Karpas-422 (cell line): Measurements from ENCODE around the gene RPA1. TPM values are rescaled to one million over a fixed set of nuclear protein-coding genes. Genes with fewer than 3 reads are reported as not detected.
A peak's percentile ranks its signal among the peaks of the same experiment; 100 is the strongest.
"Not testable (repeated sequence)": the region's sequence is repeated elsewhere in the genome, so short reads cannot be mapped to it uniquely, and the experiment has no call there.

Experiments
- DNase-seq: peaks from one replicate; pipeline ENCODE4 v3.0.0-alpha.2; 2015
- H2AFZ ChIP-seq: fragments of 200-600 bp; sonication (generic); 2 replicates; pipeline ENCODE4 v1.6.1; 2014; ENCODE audit warnings: antibody characterized with exemption, low read length, mixed read lengths
- H3K27ac ChIP-seq: fragments of 200-600 bp; sonication (generic); 2 replicates; pipeline ENCODE4 v1.5.1; 2014; ENCODE audit warnings: mild to moderate bottlenecking, low read length, moderate library complexity
- H3K27me3 ChIP-seq: fragments of 200-600 bp; sonication (generic); 2 replicates; pipeline ENCODE4 v1.6.1; 2014; ENCODE audit warnings: low read length, mixed read lengths
- H3K36me3 ChIP-seq: fragments of 200-600 bp; sonication (generic); 2 replicates; pipeline ENCODE4 v1.6.1; 2014; ENCODE audit warnings: low read length, mixed read lengths; ENCODE audit not compliant: insufficient read depth
- H3K4me1 ChIP-seq: fragments of 200-600 bp; sonication (generic); 2 replicates; pipeline ENCODE4 v1.6.1; 2014; ENCODE audit warnings: mild to moderate bottlenecking, low read length, mixed read lengths
- H3K4me2 ChIP-seq: fragments of 200-600 bp; sonication (generic); 2 replicates; pipeline ENCODE4 v1.6.1; 2014; ENCODE audit warnings: low read length, low read depth, mild to moderate bottlenecking; ENCODE audit not compliant: poor library complexity, severe bottlenecking
- H3K4me3 ChIP-seq: fragments of 200-600 bp; sonication (generic); 2 replicates; pipeline ENCODE4 v1.5.1; 2014; ENCODE audit warnings: mild to moderate bottlenecking, antibody characterized with exemption, low read length, mixed read lengths
- H3K79me2 ChIP-seq: fragments of 200-600 bp; sonication (generic); 2 replicates; pipeline ENCODE4 v1.6.1; 2014; ENCODE audit warnings: mild to moderate bottlenecking, low read length, mixed read lengths
- H3K9ac ChIP-seq: fragments of 200-600 bp; sonication (generic); 2 replicates; pipeline ENCODE4 v1.6.0; 2014; ENCODE audit warnings: low read length
- H3K9me2 ChIP-seq: fragments of 200-600 bp; sonication (generic), shearing (Covaris generic); replicated peaks from 2 replicates; pipeline ENCODE4 v1.6.0; 2014; ENCODE audit warnings: mild to moderate bottlenecking, low read length, moderate library complexity; ENCODE audit not compliant: insufficient read depth
- H3K9me3 ChIP-seq: fragments of 300-700, 200-600 bp; sonication (generic); 2 replicates; pipeline ENCODE4 v1.6.1; 2014; ENCODE audit warnings: low read length, mixed read lengths
- H4K20me1 ChIP-seq: fragments of 200-600 bp; sonication (generic); 2 replicates; pipeline ENCODE4 v1.6.1; 2014; ENCODE audit warnings: mild to moderate bottlenecking, antibody characterized with exemption, low read length, low read depth; ENCODE audit not compliant: insufficient read depth
- total RNA-seq: library from RNA; depleted of rRNA; stranded (reverse); fragments of >200 nt; shearing (Covaris generic); gene quantifications from 2 replicates; pipeline ENCODE4 v1.2.3, GENCODE V29; 2014; ENCODE audit warnings: low replicate concordance

The RPA1 gene
- total RNA-seq, 1 experiment from 2014 or later, result 40.4 TPM

DNA sequence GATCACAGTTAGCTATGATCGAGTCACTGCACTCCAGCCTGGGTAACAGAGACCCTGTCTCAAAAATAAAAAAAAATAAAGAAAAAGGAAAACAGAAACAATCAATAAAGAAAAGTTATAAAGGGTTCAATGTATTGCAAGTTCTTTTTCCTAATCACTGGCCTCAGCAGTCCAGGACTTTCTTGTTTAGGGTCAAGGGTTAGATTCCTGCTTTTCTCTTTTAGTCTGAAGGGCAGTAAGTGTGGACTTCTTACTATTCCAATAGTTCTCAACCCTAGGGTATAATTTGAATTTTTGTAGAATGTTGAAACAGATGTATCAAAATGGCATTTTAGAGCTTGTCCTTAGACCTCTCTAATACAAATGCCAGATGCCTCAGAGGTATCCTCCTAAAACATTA lies 27.4 kb upstream of the RPA1 start:
- no peak for DNase-seq
- Histone ChIP-seq H4K20me1 (no peaks in the 10 kb centered on the region), H3K36me3 (peaks cover 20% of the 10 kb centered on the region), H3K27me3 (no peaks in the 10 kb centered on the region), H3K27ac (no peak overlapping the region), H2AFZ (no peak overlapping the region), H3K9me3 (no peaks in the 10 kb centered on the region), H3K9me2 (no peaks in the 10 kb centered on the region), H3K79me2 (peaks cover 18% of the 10 kb centered on the region; the same call in 1 of the 2 replicates), H3K4me2 (no peak overlapping the region), H3K9ac (no peak overlapping the region), H3K4me3 (no peak overlapping the region), H3K4me1 (peaks cover under 1% of the 10 kb centered on the region; the same call in 1 of the 2 replicates)

DNA sequence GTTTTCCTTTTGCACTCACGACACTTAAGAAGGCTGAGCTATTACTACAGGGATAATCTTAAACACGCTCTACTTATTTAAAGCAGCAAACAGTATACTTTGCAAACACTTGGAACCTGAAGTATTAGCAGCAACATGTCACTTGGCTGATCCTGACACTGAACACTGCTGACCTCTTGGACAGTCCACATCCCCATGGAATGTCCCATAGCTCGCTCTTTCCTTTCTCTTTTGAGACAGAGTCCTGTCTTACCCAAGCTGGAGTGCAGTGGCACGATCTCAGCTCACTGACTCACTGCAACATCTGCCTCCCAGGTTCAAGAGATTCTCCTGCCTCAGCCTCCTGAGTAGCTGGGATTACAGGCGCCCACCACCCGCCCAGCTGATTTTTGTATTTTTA lies 26.5 kb upstream of the RPA1 start:
- peaks cover 20% of the 10 kb centered on the region for H3K36me3 ChIP-seq

DNA sequence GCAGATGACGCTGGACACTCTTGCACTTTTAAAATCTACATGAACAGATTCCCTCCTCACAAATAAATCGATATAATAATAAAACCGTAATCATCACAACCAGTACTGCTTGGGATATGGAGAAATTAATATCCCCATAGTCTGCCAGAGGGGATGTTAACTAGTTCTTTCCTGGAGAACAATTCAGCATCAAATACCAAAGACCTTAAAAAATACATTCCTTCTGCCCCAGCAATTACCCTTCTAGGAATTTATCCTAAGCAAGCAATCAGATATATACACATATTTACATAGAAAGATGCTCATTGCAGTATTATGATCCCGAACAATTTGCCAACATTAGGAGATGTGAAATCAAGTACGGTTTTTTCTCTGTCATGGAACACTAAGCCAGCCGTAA lies 21.9 kb upstream of the RPA1 start:
- H3K27ac ChIP-seq, result no peak overlapping the region
- H3K79me2 ChIP-seq, result peaks cover 17% of the 10 kb centered on the region
- no peak overlapping the region for H3K9ac ChIP-seq
- no peak for DNase-seq
- H2AFZ ChIP-seq, result no peak overlapping the region
- no peak overlapping the region for H3K4me2 ChIP-seq
- H3K4me1 ChIP-seq, result no peaks in the 10 kb centered on the region
- peaks cover 6% of the 10 kb centered on the region; the same call in 1 of the 2 replicates for H3K36me3 ChIP-seq
- H3K27me3 ChIP-seq, result no peaks in the 10 kb centered on the region
- H3K4me3 ChIP-seq, result no peak overlapping the region
- no peaks in the 10 kb centered on the region for H3K9me3 ChIP-seq
- no peaks in the 10 kb centered on the region for H3K9me2 ChIP-seq
- H4K20me1 ChIP-seq, result no peaks in the 10 kb centered on the region

More for the DNA sequence above, 26.5 kb upstream of the RPA1 start:
- no peak overlapping the region for H3K27ac ChIP-seq
- H2AFZ ChIP-seq, result no peak overlapping the region
- peaks cover 18% of the 10 kb centered on the region for H3K79me2 ChIP-seq
- H3K9me2 ChIP-seq, result no peaks in the 10 kb centered on the region
- DNase-seq, result no peak
- no peak overlapping the region for H3K4me3 ChIP-seq
- H3K9ac ChIP-seq, result no peak overlapping the region
- no peaks in the 10 kb centered on the region for H4K20me1 ChIP-seq
- H3K4me2 ChIP-seq, result no peak overlapping the region
- no peaks in the 10 kb centered on the region for H3K27me3 ChIP-seq
- H3K4me1 ChIP-seq, result no peaks in the 10 kb centered on the region
- no peaks in the 10 kb centered on the region for H3K9me3 ChIP-seq

DNA sequence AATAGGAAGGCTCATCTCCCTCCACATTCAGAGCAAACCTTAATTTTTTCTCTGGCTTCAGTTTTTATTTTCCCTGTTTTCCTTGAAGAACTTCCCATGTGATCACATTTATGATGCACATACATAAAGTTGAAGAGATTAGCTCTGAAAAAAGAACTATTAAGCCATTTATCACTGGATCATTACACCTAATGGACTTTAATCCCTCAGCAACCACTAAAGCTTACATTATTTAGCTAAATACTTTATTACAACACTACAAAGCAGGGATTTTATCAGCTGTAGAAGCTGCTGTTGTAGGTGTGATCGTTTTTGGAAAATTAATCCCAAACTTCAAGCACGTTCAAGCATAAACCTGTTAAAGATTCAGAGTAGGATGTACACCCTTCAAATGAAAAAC lies 21.2 kb upstream of the RPA1 start:
- Histone ChIP-seq H3K27me3 (no peaks in the 10 kb centered on the region), H3K4me3 (no peak overlapping the region), H3K9me2 (no peaks in the 10 kb centered on the region), H3K4me1 (no peaks in the 10 kb centered on the region), H3K4me2 (no peak overlapping the region), H2AFZ (no peak overlapping the region), H4K20me1 (no peaks in the 10 kb centered on the region), H3K27ac (no peak overlapping the region), H3K79me2 (peaks cover 17% of the 10 kb centered on the region), H3K36me3 (peaks cover 6% of the 10 kb centered on the region; the same call in 1 of the 2 replicates), H3K9ac (no peak overlapping the region), H3K9me3 (no peaks in the 10 kb centered on the region)
- no peak for DNase-seq

DNA sequence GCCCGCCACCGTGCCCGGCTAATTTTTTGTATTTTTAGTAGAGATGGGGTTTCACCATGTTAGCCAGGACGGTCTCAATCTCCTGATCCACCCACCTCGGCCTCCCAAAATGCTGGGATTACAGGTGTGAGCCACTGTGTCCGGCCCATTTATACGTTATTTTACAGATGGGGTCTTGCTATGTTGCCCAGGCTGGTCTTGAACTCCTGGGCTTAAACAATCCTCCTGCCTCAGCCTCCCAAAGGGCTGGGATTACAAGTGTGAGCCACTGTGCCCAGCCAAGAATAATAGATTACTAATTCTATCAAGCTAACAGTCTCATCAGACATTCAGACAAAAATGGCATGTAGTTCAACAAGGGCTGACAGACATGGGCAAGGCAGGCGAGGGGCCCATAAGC lies 20.0 kb upstream of the RPA1 start:
- H3K4me1 ChIP-seq, H3K27me3 ChIP-seq, H4K20me1 ChIP-seq, H2AFZ ChIP-seq, H3K27ac ChIP-seq, H3K4me3 ChIP-seq, DNase-seq, H3K9me3 ChIP-seq, H3K9ac ChIP-seq, H3K36me3 ChIP-seq, H3K4me2 ChIP-seq, H3K9me2 ChIP-seq: not testable (repeated sequence)
- peaks cover 17% of the 10 kb centered on the region for H3K79me2 ChIP-seq

DNA sequence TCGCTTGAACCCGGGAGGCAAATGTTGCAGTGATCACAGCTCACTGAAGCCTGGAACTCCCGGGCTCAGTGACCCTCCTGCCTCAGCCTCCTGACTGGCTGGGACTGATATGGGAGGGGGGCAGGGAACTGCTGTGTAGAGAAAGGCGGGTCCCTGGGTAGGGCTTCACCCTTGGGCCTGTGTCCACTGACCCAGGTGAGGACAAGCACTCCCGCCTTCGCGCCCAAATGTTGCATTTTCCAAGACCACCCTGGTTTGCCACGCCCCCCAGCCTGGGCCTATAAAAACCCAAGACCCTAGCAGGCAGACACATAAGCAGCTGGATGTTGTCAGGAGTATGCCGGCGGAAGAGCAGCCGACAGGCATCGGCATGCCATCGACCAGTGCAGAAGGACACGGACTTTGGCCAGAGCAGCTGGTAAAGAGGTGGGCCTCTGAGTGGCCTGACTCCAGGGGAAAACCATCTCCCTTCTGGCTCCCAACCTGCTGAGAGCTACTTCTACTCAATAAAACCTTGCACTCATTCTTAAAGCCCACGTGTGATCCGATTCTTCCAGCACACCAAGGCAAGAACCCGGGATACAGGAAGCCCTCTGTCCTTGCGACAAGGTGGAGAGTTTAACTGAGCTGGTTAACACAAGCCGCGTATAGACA lies 19.2 kb upstream of the RPA1 start:
- DNase-seq, result no peak
- no peak overlapping the region for H3K9ac ChIP-seq
- no peaks in the 10 kb centered on the region for H3K9me2 ChIP-seq
- H3K27ac ChIP-seq, result no peak overlapping the region
- no peak overlapping the region for H3K4me2 ChIP-seq
- H4K20me1 ChIP-seq, result no peaks in the 10 kb centered on the region
- no peak overlapping the region for H3K4me3 ChIP-seq
- H3K36me3 ChIP-seq, result no peaks in the 10 kb centered on the region; the same call in 1 of the 2 replicates
- no peaks in the 10 kb centered on the region for H3K9me3 ChIP-seq
- H3K4me1 ChIP-seq, result no peaks in the 10 kb centered on the region
- no peak overlapping the region for H2AFZ ChIP-seq
- peaks cover 17% of the 10 kb centered on the region for H3K79me2 ChIP-seq
- H3K27me3 ChIP-seq, result no peaks in the 10 kb centered on the region

DNA sequence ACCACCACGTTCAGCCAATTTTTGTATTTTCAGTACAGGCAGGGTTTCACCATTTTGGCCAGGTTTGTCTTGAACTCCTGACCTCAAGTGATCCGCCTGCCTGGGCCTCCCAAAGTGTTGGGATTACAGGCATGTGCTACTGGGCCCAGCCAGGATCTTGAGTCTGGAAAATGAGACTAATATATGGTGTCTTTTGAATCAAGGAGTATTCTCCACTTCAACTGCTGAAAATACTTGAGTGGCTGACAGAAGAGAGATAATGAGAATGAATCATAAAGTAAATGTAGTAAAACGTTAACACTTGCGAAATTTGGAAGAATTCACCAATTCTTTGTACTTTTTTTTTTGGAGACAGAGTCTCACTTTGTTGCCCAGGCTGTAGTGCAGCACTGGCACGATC lies 16.7 kb upstream of the RPA1 start:
- Histone ChIP-seq H3K4me2 (no peak overlapping the region), H3K79me2 (peaks cover 16% of the 10 kb centered on the region), H3K36me3 (no peaks in the 10 kb centered on the region; the same call in 1 of the 2 replicates), H3K9me3 (no peaks in the 10 kb centered on the region), H3K9ac (no peak overlapping the region), H3K27ac (no peak overlapping the region), H4K20me1 (no peaks in the 10 kb centered on the region), H3K27me3 (no peaks in the 10 kb centered on the region), H3K4me3 (no peak overlapping the region), H2AFZ (no peak overlapping the region), H3K4me1 (no peaks in the 10 kb centered on the region), H3K9me2 (no peaks in the 10 kb centered on the region)
- no peak for DNase-seq

DNA sequence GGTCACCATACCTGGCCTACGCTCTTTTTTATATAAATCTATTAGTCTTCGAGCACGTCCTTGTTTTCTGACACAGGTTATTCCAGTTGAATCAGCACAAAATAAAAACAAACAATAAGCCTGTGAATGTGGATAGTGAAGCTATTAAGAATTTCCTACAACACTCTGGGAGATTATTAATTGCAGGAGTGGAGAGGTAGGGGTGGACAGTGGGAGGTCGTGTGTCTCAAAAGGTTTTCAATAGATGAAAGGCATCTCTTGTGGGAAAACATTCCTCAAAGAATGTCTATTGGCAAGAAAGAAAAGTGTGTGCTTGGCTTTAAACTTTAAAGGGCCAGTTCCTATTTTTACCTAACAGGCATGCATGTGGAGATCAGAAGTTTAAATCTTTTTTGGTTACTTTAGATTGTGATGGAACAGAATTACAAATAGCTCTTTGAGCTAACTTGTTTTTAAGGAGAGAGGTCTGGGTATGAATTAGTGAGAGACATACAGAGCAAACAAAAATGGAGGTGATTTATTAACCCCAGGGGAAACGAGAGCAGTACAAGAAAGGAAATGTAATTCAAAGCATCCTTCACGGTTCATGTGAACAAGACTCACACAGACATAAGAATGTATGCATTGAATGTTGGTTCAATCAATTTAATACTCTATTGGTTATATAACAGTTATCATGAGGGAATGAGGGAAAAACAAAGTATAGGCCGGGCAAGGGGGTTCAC lies 9.1 kb upstream of the RPA1 start:
- H3K9ac ChIP-seq, result peak overlapping the region; percentile 66
- H3K4me1 ChIP-seq, result peaks cover 38% of the 10 kb centered on the region
- peaks cover 9% of the 10 kb centered on the region; the same call in 1 of the 2 replicates for H3K36me3 ChIP-seq
- H3K9me2 ChIP-seq, result no peaks in the 10 kb centered on the region
- H3K27me3 ChIP-seq, result no peaks in the 10 kb centered on the region
- 0 out of 2 replicates have a peak overlapping the region, but pooled peaks have one; percentile 11 for H2AFZ ChIP-seq
- no peaks in the 10 kb centered on the region for H3K9me3 ChIP-seq
- H3K4me3 ChIP-seq, result peak overlapping the region; percentile 48
- H3K27ac ChIP-seq, result peak overlapping the region; percentile 97
- peak; percentile 93 for DNase-seq
- H4K20me1 ChIP-seq, result no peaks in the 10 kb centered on the region
- H3K4me2 ChIP-seq, result peak overlapping the region; percentile 86
- peaks cover 53% of the 10 kb centered on the region for H3K79me2 ChIP-seq
